Astrocyte (in vitro differentiated cells and primary cell): ENCODE measurements around the gene SSR4. TPM values are rescaled to one million over a fixed set of nuclear protein-coding genes. Genes with fewer than 3 reads are reported as not detected.
"Not testable (repeated sequence)": the region's sequence is repeated elsewhere in the genome, so short reads cannot be mapped to it uniquely, and the experiment has no call there.

ENCODE experiments used
- DNase-seq: peaks from one replicate; pipeline ENCODE4 v3.0.0-alpha.2; 2010; ENCODE audit warnings: low read depth
- FAIRE-seq: peaks from 2 replicates; lab custom pipeline; 2011; peaks lifted over from hg19 to GRCh38; lab: Jason Lieb, UNC
- H2AFZ ChIP-seq: 2 replicates; pipeline ENCODE4 v1.6.0; 2012; ENCODE audit warnings: low read depth, low read length, inconsistent platforms
- H3K27ac ChIP-seq: 2 replicates; pipeline ENCODE4 v1.5.1; 2011; ENCODE audit warnings: low read depth, low read length, inconsistent platforms
- H3K27me3 ChIP-seq: 2 replicates; pipeline ENCODE4 v1.6.0; 2011; ENCODE audit warnings: low read length, inconsistent platforms; ENCODE audit not compliant: insufficient read depth
- H3K36me3 ChIP-seq: 2 replicates; pipeline ENCODE4 v1.5.1; 2011; ENCODE audit warnings: low read length, inconsistent platforms; ENCODE audit not compliant: insufficient read depth
- H3K4me1 ChIP-seq: 2 replicates; pipeline ENCODE4 v1.5.1; 2011; ENCODE audit warnings: low read length, inconsistent platforms; ENCODE audit not compliant: insufficient read depth
- H3K4me2 ChIP-seq: 2 replicates; pipeline ENCODE4 v1.6.0; 2012; ENCODE audit warnings: low read length, inconsistent platforms
- H3K4me3 ChIP-seq: 2 replicates; pipeline ENCODE4 v1.5.1; 2011; ENCODE audit warnings: low read depth, mild to moderate bottlenecking, low read length, inconsistent platforms; ENCODE audit not compliant: insufficient read depth
- H3K79me2 ChIP-seq: 2 replicates; pipeline ENCODE4 v1.6.0; 2012; ENCODE audit warnings: mild to moderate bottlenecking, low read length, inconsistent platforms; ENCODE audit not compliant: insufficient read depth
- H3K9ac ChIP-seq: 2 replicates; pipeline ENCODE4 v1.6.0; 2012; ENCODE audit warnings: mild to moderate bottlenecking, low read length, inconsistent platforms
- H3K9me3 ChIP-seq: 2 replicates; pipeline ENCODE4 v1.5.1; 2012; ENCODE audit warnings: low read depth, mild to moderate bottlenecking, low read length, inconsistent platforms; ENCODE audit not compliant: insufficient read depth
- H4K20me1 ChIP-seq: 2 replicates; pipeline ENCODE4 v1.6.0; 2012; ENCODE audit warnings: low read length, inconsistent platforms; ENCODE audit not compliant: insufficient read depth
- H3K27ac Mint-ChIP-seq: one replicate; pipeline ENCODE4 v1.8.0; 2021; ENCODE audit warnings: mild to moderate bottlenecking, mixed read lengths; ENCODE audit not compliant: unreplicated experiment
- H3K27me3 Mint-ChIP-seq: one replicate; pipeline ENCODE4 v1.8.0; 2021; ENCODE audit warnings: low read depth, mixed read lengths; ENCODE audit not compliant: unreplicated experiment
- H3K36me3 Mint-ChIP-seq: one replicate; pipeline ENCODE4 v1.8.0; 2021; ENCODE audit warnings: low read depth, mixed read lengths; ENCODE audit not compliant: unreplicated experiment
- H3K4me1 Mint-ChIP-seq: one replicate; pipeline ENCODE4 v1.8.0; 2021; ENCODE audit warnings: low read depth, mixed read lengths; ENCODE audit not compliant: unreplicated experiment
- H3K4me3 Mint-ChIP-seq: one replicate; pipeline ENCODE4 v1.8.0; 2021; ENCODE audit warnings: mild to moderate bottlenecking, moderate library complexity, mixed read lengths; ENCODE audit not compliant: unreplicated experiment
- H3K9me3 Mint-ChIP-seq: one replicate; pipeline ENCODE4 v1.8.0; 2021; ENCODE audit warnings: mild to moderate bottlenecking, mixed read lengths; ENCODE audit not compliant: unreplicated experiment
- EZH2 ChIP-seq: IDR thresholded peaks from 2 replicates; pipeline ENCODE4 v1.6.1; 2012; ENCODE audit warnings: mild to moderate bottlenecking, low read length, inconsistent platforms; ENCODE audit not compliant: insufficient read depth
- total RNA-seq: library from RNA; stranded (reverse); gene quantifications from 2 replicates; pipeline ENCODE4 v1.2.1, GENCODE V29; 2021
- TF ChIP-seq, protein P1 (sequence below): IDR thresholded peaks from 2 replicates; pipeline ENCODE4 v1.5.1; 2011; ENCODE audit warnings: low read depth, mild to moderate bottlenecking, inconsistent platforms, low read length, moderate library complexity; ENCODE audit not compliant: insufficient read depth

The SSR4 gene
- total RNA-seq, 1 donor from 2014 or later, result 252 TPM

GRCh38 chrX:153749017-153749416 is 45.5 kb upstream of the SSR4 start:
- H3K4me3 Mint-ChIP-seq, H2AFZ ChIP-seq, FAIRE-seq, H3K9me3 Mint-ChIP-seq, H3K4me1 ChIP-seq, H3K27me3 Mint-ChIP-seq, H3K27ac ChIP-seq, H3K9ac ChIP-seq, H4K20me1 ChIP-seq, H3K79me2 ChIP-seq, H3K27me3 ChIP-seq, H3K4me3 ChIP-seq, H3K4me2 ChIP-seq, H3K27ac Mint-ChIP-seq, DNase-seq, H3K9me3 ChIP-seq, H3K36me3 Mint-ChIP-seq, H3K36me3 ChIP-seq, H3K4me1 Mint-ChIP-seq: not testable (repeated sequence)

DNA sequence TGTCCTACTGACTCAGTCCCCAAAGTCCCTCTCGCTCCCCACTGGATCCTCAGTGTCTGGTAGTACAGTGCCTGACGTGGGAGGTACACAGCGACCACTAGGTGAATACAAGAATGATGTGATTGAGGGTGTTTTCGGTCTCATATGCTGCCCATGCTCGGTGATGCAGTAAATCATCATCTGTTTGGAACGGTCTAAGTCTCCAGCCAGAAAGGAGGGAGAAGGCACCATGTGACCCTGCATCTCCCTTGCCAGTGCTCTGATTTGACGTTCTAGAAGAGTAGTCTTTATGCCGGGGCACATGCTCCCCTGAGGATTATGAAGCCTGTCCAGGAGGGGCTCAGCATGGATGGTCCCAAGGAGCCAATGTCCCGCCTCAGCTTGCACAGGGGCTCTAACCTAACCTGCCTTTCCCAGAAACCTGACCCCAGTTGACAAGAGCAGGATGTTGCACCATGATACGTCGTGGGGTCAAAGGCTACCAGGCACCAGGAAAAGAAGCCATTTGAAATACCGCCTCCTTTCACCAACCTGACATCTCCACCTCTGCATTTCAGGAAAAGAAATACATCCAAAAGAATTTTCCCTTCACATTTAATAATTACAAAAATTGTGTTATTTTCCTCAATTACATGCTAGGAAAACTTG is 44.2 kb upstream of the SSR4 start:
- Histone ChIP-seq H3K9me3 (no peaks in the 10 kb centered on the region), H3K27me3 (no peaks in the 10 kb centered on the region), H2AFZ (no peak overlapping the region), H3K36me3 (no peaks in the 10 kb centered on the region), H3K27ac (no peak overlapping the region), H3K9ac (no peak overlapping the region), H3K4me3 (no peak overlapping the region), H3K4me1 (no peaks in the 10 kb centered on the region), H4K20me1 (no peaks in the 10 kb centered on the region), H3K79me2 (no peaks in the 10 kb centered on the region), H3K4me2 (no peak overlapping the region)
- Mint-ChIP-seq H3K4me1 (no peaks in the 10 kb centered on the region), H3K9me3 (no peaks in the 10 kb centered on the region), H3K4me3 (no peak overlapping the region), H3K36me3 (no peaks in the 10 kb centered on the region), H3K27me3 (peaks cover 6% of the 10 kb centered on the region), H3K27ac (no peak overlapping the region)
- FAIRE-seq (no peak), DNase-seq (no peak)
- TF ChIP-seq, protein P1, sequence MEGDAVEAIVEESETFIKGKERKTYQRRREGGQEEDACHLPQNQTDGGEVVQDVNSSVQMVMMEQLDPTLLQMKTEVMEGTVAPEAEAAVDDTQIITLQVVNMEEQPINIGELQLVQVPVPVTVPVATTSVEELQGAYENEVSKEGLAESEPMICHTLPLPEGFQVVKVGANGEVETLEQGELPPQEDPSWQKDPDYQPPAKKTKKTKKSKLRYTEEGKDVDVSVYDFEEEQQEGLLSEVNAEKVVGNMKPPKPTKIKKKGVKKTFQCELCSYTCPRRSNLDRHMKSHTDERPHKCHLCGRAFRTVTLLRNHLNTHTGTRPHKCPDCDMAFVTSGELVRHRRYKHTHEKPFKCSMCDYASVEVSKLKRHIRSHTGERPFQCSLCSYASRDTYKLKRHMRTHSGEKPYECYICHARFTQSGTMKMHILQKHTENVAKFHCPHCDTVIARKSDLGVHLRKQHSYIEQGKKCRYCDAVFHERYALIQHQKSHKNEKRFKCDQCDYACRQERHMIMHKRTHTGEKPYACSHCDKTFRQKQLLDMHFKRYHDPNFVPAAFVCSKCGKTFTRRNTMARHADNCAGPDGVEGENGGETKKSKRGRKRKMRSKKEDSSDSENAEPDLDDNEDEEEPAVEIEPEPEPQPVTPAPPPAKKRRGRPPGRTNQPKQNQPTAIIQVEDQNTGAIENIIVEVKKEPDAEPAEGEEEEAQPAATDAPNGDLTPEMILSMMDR, result no peak
- no peak for TF ChIP-seq EZH2

DNA sequence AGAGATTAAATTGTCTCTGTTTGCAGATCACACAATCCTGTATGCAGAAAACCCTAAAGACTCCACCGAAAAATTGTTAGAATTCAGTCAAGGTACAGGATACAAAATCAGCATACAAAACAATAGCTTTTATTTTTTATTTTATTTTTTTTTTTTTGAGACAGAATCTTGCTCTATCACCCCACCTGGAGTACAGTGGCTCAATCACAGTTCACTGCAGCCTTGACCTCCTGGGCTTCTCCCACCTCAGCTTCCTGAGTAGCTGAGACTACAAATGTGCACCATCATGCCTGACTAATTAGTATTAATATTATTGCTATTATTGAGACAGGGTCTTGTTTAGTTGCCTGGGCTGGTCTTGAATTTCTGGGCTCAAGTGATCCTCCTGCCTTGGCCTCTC is 39.3 kb upstream of the SSR4 start:
- no peaks in the 10 kb centered on the region for H3K4me1 ChIP-seq
- no peak overlapping the region for H3K4me2 ChIP-seq
- Mint-ChIP-seq H3K27me3 (peaks cover 3% of the 10 kb centered on the region), H3K4me3 (no peak overlapping the region), H3K36me3 (peaks cover 2% of the 10 kb centered on the region), H3K9me3 (peaks cover 2% of the 10 kb centered on the region), H3K27ac (no peak overlapping the region), H3K4me1 (no peaks in the 10 kb centered on the region)
- H3K9me3 ChIP-seq, result no peaks in the 10 kb centered on the region
- H3K36me3 ChIP-seq, result no peaks in the 10 kb centered on the region
- H2AFZ ChIP-seq, result no peak overlapping the region
- FAIRE-seq, result no peak
- TF ChIP-seq, protein P1, result no peak
- TF ChIP-seq EZH2, result no peak
- H3K27me3 ChIP-seq, result no peaks in the 10 kb centered on the region
- no peaks in the 10 kb centered on the region for H3K79me2 ChIP-seq
- H3K27ac ChIP-seq, result no peak overlapping the region
- no peaks in the 10 kb centered on the region for H4K20me1 ChIP-seq
- no peak overlapping the region for H3K9ac ChIP-seq
- H3K4me3 ChIP-seq, result no peak overlapping the region
- no peak for DNase-seq
